ENCODE data around the gene PAX3. TPM values are rescaled to one million over a fixed set of nuclear protein-coding genes. Genes with fewer than 3 reads are reported as not detected.

The PAX3 gene
- total RNA-seq, 1 donor from 2014 or later: not detected

DNA sequence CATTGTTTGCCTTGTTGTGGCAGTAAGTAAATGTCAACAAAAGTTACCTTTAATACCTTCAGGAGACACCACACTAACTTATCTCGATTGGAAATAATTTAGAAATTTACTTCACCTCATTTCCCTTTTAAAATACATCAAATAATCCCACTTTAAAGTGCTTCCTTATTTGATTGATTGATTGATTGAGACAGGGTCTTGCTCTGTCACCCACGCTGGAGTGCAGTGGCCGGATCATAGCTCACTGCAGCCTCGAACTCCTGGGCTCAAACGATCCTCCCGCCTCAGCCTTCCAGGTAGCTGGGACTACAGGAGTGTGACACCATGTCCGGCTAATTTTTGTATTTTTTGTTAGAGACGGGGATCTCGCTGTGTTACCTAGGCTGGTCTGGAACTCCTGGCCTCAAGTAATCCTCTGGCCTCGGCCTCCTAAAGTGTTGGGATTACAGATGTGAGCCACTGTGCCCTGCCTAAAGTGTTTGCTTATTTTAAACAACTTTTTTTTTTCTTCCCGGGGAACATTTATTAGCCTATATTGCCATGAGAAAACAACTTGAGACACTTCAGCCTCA, 12.0 kb upstream of the PAX3 start:
- no peak for DNase-seq (ENCODE audit: low spot score)

DNA sequence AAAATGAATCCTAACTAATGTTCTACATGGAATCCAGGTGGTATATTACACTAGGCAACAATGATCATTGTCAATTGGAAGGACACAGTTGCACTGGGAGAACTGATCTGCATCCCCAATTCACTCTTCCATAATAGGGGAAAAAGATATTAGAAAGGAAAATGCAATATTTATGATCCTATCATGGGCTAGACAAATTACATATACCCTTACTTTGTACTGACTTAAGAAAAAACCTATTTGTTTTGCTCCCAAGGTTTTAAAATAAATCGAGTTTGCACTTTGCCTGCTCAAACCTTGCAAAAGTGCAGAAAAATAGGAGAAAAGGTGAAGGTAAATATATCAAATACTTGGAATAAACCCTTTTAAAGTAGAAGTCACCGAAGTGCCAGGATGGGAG, 11.0 kb upstream of the PAX3 start:
- no peak for DNase-seq (ENCODE audit: low spot score)

DNA sequence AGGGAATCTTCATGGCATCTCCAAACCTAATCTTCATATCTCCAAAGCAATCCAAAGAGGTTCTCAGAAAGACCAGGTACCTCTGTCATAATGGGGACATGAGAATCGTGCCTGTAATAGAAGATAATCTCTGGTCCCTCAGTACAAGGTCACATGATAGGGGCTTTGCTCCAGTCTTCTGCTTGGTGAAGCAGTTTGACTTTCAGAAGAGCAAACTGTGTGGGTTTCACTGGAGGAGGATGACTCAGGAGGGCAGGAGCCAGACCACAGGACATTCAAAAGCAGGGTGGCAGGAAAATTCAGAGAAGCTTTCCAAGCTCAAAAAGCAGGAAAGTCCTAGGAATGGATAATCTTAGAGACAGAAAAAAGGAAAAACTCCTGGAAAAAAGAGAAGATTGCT, 10.6 kb upstream of the PAX3 start:
- no peak for DNase-seq (ENCODE audit: low spot score)

DNA sequence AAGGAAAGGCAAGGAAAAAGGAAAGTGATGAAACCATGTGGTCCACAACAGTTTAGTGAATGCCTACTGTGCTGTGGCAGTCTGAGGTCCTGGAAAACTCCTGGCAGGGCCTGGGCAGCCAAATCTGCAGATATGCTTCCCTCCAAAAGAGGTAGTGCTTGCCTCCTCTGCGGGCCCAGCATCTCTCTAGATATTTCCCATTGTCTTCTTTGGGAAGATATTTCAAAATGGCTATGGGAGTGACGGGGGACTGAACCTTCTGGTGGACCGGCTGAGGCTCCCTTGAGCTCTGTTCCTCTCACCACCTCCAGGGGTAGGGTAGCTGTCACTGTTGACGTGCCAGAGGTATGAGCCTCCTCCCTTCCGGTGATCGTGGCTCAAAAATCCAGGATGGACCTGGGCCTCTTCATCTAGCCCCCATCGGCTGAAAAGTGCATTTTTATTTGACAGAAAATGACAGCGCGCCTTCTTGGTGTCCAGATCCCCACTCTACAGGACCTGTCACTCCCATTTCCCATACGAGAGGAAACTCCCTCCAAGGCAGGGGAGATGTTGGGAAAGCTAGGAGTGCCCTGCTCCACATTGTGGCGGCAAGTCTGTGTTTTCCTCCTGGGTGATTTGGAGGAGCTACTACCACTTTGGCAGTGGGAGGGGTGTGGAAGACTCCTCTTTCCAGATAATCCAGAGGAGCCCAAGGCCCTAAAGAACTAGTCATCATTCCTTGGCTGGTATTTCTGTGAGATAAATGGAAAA, 9.4 kb upstream of the PAX3 start:
- no peak for DNase-seq (ENCODE audit: low spot score)

DNA sequence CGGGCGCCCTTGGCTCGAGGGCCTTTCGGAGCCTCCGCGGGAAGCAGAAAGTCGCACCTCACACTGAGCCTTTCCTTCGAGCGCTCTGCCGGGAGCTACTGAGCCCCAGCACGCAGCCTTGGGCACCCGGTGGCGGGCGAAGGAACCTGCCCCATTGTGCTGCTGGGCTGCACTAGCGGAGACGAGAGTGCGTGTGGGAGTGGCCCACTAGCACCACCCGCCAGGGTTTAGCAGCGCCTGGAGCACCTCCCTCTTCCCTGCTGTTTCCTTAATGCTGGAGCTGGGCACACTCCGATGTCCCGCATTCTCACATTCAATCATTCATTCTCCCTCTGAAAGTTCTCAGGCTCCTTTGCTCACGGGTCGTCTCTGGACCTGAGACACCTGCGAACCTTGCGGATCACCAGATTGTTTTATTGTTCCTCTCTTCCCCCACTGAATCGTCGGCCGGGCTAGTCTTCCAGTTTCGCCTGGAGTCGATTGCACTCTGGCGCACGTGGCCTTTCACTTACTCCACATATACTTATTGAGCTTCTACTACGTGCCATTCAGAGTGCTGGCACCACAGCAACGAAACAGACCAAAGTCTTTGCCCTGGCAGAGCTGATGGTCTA, 8.5 kb upstream of the PAX3 start:
- DNase-seq (ENCODE audit: low spot score): no peak

DNA sequence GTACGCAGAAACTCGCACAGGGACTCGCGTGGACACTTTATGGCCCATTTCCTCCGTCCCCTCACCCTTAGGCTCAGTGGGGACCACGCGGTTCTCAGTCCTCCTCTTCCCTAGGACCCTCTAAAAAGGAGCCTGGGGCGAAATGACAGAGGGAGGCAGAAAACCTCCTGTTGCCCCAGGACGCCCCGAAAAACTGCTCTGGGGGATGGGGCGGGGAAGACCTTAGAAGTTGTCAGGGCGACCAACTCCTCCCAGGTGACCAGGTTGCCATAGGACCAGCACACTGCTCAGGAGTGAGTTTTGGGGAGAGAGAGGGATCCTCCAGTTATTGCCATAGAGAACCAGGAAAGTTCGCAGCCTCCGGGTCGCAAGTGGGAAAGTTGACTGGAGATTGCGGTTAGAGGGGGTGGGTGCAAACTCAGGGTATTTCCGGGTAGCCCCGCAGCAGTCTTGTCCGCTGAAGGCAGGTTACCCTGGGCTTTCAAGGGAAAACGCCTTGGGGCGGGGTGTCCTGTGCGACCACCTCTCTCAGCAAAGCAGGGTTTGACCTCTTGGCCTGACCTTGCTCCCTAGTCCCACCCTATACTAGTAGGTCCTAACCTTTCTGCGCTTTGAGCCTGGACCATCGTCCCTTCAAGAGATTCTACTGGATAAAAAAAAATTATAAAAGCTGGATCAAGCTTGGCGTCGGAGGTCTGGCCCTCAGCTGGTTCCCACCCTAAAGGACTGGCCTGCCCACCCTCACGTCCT, 7.8 kb upstream of the PAX3 start:
- DNase-seq (ENCODE audit: low spot score): no peak

DNA sequence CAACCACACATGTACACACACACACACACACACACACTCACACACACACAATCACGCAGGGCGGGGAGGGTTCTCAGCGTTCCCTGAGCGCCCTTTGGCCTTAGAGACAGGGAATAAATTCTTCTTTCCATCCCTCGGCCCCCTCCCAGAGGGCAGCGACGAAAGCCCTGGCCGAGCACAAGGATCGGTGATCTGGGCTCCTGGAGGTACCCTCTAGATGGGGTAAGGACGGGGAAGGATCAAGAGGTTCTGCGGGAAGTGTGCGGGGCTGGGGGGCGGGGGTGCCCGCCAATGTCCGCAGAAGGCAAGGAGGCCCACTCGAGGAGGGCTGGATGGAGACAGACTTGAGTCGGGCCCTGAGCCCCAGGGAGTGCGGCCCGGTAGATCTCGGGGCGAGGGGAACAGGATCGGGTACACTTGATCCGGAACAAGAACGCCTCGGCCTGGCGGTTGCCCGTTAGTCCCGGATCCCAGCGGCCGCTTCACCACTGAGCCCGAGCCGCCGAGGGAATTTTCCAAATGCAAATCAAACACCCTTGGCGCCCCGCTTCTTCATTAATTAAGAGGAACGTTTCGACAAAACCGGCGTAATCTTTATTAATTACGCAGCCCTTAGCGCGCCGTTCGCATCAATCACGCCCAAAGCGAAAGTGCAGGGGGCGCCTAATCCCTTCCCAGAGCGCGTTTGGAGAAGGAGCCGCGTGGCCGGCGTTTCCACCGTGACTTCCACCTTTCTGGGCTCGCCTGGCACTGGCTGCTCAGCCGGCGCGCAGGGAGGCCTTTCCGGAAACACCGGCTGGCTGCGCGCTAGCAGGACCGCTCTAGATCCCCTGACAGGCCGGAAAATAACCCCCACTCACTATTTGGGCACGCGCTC, 7.0 kb upstream of the PAX3 start:
- DNase-seq (ENCODE audit: low spot score): no peak

DNA sequence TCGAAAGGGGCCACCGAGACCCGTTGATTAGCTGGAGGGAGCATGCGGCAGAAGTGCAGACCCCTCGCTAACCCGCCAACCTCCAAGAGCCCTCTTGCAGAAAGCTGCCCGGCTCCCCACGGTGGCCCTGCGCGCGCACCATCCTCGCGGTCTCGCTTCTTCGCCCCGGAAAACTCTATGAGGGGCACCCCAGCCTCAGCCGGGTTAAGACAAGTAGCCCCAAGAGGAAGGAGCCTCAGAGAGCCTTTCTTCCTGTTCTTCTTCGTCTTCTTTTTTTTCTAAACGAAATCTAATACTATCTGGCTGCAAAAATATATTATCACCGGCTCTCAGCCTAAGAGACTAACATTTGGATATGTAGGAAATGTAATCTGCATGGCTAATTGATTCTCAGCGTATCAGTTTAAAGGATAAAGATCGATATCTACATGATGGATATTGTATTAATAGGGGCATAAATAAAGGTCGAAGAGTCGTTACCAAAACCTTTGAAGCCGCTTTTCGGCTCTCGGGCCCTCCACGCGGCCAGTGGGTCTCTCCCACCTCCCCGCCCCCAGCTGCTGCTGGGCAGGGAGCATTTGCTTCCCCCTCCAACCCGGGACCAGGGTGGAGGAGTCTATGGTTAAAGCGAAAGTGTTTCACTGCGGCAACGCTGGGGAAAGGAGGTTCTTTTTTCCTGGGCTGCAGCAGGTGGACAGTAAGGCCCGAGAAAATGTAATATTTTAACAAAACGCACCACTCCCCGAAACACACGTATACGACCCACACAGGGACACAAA, 6.1 kb upstream of the PAX3 start:
- DNase-seq (ENCODE audit: low spot score): no peak

DNA sequence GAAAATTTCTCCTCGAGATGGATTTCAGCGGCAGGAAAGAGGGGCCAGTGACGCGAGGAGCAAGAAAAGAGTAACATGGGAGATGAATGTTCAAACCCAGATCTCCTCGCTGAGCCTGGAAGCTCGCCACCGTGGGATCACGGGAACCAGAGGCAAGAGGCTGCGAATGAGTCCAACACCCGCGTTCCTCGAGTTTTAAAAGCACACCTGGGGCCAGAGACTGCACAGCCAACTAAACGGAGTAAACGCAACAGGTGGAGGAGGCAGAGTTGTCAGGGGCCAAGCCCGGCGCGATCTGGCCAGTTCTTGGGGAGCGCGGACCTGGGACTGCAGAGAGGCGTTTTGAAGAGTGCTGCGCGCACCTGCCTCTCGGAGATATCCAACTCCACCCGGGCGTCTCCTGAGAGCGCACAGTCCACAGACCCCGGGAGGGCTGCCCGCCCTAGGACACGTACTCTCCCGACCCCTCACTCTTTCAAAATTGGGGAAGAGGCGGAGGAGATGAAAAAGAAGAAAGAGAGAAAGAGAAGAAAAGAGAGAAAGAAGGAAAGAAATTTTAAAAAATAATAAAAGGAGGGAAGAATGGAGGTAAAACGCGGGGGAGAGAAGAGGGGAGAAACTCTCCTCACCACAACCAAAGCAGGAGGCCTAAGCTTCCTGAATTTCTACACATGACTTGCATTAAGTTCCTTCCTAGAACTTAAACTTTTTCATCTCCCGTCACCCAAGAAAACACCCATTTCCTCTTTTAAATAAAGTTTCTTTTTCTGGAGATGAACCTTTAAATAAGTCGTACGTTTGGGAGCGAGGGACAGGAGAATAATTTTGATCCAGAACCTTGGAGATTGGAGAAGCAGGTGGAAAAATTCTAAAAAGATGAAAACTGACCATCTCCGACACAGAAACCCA, 5.3 kb upstream of the PAX3 start:
- no peak for DNase-seq (ENCODE audit: low spot score)

DNA sequence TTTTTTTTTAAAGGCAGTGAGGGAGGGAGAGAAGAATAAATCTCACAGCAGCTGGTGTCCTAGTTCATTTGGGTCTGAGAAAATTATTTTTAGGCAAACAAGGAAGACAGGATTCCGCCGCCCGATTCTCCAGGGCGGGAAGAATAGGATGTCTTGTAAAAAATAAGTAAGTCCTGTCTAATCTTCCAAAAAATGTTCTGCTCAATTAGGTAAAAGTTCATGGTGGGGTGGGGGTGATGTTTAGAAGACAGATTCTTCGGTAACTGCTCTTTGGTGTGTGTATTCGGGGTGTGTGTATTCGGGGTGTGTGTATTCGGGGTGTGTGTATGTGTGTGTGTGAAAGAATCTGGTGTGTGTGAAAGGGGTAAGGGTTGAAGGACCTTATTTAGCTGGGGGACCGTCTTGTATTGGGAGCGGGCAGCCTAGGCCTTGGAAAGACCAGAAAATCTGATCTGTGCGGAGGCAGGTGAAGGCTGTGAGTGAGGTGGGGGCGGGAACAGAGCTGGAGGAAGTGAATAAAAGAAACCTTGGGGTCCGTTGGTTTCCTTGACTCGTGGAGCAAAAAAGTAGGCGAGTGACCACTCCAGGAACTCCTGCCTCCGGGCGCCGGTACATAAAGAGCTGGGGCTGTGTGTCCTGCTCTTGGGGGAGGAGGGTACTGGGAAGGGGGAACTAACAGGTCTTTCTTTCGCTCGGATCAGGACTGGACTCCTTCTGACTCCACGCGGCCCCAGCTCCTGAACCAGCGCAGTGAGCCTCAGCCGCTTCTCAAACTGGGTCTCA, 4.4 kb upstream of the PAX3 start:
- DNase-seq (ENCODE audit: low spot score): no peak

DNA sequence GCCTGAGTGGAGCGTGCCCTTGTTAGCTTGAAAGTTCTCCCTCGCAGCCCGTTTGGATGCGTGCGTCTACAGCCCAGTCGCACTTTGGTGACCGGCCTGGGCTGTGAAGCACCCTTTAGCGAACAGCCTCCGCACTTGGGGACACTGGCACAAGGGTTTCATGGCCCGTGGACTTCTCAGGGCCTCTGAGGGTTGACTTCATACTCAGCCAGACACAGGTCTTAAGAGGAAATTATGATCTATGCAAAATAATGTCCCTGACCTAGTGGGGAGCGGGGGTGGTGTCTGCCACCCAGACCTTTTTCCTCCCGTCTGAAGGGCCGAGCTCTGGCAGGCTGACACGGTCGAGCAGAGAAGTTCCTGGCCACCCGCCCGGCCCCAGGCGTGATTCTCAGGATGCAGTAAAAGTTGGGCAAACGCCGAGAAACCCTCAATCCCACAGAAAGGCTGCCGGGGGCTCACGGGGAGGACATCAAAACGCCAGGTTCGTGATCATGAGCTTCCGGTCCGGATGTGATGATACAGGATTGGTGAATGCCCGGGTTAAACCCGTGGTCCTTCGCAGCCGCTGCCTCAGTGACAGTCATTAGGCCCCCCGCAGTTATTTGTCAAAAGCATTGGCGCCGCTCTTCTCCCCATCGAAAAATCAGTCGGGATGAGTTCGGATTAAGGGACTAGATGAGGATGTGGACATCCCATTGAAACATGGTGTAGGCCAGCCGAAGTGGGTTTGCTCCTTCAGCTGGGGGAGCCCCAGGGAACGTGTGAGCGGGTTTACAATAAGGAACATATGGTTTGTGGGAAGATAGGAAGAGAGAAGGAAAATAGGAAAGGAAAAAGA, 3.6 kb upstream of the PAX3 start:
- DNase-seq (ENCODE audit: low spot score): no peak

DNA sequence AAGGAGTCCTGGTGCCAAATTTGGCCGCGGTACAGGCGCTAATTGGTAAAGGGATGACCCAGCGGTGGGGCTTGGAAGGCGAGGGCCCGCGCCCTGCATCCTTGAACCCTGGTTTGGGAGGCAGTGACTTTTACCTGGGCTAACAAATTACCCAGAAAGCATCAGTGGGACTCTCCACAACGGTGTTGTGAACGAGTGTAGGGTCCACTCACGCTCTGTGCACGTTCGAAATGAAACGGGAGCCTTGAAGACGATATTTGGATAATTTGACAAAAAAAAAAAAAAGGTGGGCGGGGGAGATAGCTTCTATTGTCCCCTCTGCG, 3.0 kb upstream of the PAX3 start:
- DNase-seq (ENCODE audit: low spot score): no peak

DNA sequence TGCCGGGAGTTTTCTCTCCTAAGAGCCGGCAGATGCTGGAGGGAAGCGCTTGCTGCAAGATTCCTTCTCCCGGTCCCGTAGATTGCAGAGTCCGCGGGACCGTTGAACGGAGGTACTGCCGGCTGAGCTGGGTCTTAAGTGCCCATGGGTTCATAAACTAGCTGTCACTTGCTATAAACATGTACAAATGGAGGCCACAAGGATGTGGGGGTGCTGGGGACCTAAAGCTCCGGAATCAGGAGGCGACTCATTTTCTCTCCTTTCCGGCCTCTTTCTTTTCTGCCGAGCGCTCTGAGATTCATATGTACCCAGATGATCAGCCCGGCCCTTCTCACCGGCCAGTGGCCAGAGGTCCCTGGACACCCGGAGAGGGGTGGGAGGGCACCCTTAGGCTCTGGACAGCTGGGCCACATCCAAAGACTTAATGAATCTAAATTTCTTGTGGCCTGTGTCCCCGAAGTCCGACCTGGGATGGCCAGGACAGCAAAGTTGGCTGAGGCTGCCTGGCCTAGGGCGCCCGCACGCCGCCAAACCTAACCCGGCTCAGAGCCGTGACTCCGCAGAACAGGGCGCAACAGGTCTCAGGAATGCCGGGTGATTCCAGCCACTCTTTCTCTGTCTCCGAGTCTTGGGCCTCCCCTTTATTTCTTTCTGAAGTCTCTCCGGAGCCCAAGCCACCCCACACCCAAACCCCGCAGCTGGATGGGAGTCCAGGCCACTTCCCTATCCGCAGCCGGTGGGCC, 2.4 kb upstream of the PAX3 start:
- DNase-seq (ENCODE audit: low spot score): no peak

DNA sequence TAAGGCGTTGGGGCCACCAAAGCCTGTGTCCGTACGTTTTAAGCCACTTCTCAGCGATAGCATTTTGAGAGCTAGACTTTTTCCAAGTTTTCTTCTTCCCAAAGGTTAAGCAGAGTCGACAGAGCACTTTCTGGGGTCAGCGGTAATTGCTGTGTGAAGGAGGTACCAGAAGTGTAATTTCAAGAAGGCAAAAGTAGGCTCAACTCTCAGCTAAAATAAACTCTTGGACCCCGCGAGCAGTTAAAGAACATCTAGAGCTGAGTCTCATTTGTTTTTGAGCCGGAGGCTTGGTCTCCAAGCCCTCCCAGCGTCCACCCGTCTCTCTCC, 1.9 kb upstream of the PAX3 start:
- DNase-seq (ENCODE audit: low spot score): no peak

DNA sequence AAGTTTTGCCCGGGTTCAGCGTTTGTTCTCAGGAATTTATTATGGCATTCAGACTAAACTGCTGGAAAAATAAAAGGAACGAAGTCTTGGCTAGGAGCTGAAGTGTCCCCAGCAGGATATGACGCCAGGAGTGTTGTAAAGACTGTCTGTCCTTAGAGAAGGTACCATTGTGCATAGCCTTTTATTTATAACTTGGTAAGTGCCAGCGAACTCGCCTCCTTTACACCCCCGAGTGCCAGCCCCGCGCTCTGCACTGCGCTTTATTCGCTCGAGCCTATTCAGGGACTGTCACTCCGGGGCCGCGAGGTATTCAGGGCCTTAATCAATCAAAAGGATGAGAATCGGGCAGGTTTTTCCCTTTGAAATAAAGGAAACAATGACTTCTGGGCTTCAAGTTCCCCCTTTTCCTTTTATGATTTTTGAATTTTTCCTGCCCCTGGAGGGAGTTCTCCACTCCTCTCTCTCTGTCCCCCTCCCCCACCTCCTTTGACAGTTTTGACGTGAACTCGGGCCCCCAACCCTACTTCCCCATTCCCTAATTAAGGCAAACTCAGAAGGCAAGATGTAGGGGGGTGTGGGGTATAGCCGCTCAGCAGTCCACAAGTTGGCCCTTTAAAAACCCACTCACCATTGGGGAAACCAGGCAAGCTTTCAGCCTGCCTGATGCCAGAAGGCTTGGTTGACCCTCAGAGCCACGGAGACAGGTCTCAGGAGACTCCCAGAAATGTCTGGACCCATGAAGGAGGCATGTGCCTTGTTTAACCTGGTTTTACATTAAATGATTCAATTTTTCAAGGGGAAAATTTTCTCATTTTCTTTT, 1.3 kb upstream of the PAX3 start:
- no peak for DNase-seq (ENCODE audit: low spot score)

DNA sequence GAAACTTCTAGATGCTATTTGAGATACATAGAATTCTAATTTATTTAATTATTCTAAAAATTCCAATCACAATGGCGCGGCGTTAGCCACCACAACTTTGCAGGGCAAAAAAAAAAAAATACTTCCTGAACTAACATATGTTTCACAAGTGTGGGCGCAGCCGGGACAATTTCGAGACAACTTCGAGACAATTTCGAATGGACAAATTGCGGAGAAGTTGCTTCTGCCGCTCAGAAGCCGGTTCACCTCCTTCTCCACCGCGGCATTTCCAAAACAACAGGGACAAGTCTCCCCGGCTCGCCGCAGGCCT, 842 bp downstream of the PAX3 start:
- DNase-seq (ENCODE audit: low spot score): no peak

DNA sequence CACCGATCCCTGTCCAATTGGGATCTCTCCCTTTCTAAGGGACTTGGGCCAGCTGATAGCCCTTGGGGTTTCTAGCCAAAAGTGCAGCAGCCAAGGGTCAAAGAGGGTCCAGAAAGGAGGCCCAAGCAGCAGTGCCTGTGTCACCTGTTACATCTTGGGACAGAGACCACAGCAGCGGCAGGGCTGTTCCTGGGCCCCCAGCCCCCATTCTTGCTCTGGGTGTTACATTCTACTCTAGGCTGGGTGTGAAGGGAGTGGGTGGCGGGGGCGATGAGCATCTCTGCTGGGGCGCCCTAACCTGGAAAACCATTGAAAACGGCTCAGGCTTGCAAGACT, 1.2 kb downstream of the PAX3 start:
- DNase-seq (ENCODE audit: low spot score): no peak
